SK-N-MC (cell line): ENCODE measurements around the gene ATP6V0C.
"Not testable (repeated sequence)": the region's sequence is repeated elsewhere in the genome, so short reads cannot be mapped to it uniquely, and the experiment has no call there.

Experiments
- DNase-seq: peaks from one replicate; pipeline ENCODE4 v3.0.0-alpha.2; 2011; ENCODE audit warnings: low read depth, low spot score
- H3K27ac ChIP-seq: fragments of 200-600 bp; sonication (generic); 2 replicates; pipeline ENCODE4 v1.5.1; 2016; ENCODE audit warnings: mixed run types
- H3K36me3 ChIP-seq: fragments of 200-600 bp; sonication (generic); 2 replicates; pipeline ENCODE4 v1.6.1; 2017; ENCODE audit warnings: antibody characterized with exemption, low read length, mixed read lengths; ENCODE audit not compliant: insufficient read depth
- H3K4me3 ChIP-seq: fragments of 200-600 bp; sonication (generic); 2 replicates; pipeline ENCODE4 v1.5.1; 2016
- H3K9ac ChIP-seq: fragments of 200-600 bp; sonication (generic); 2 replicates; pipeline ENCODE4 v1.8.0; 2017; ENCODE audit warnings: mixed run types, mixed read lengths; ENCODE audit not compliant: insufficient read length
- H3K9me3 ChIP-seq: fragments of 200-600 bp; sonication (generic); 2 replicates; pipeline ENCODE4 v1.6.1; 2017; ENCODE audit warnings: low read depth, mild to moderate bottlenecking, antibody characterized with exemption, low read length, moderate library complexity, mixed read lengths
- EZH2 ChIP-seq: fragments of 200-600 bp; sonication (generic); IDR thresholded peaks from one replicate; pipeline ENCODE4 v1.6.1; 2017; ENCODE audit warnings: antibody characterized with exemption
- FOXP2 ChIP-seq: optimal IDR thresholded peaks from 2 replicates; pipeline ENCODE3; 2011; ENCODE audit warnings: mild to moderate bottlenecking, moderate library complexity; ENCODE audit not compliant: insufficient read depth; ENCODE audit errors: extremely low read length, control extremely low read depth
- POLR2AphosphoS5 ChIP-seq: IDR thresholded peaks from 2 replicates; pipeline ENCODE4 v1.6.1; 2012; ENCODE audit warnings: mild to moderate bottlenecking, low read depth, low read length, borderline replicate concordance

Gene ATP6V0C

GRCh38 chr16:2473999-2474876, 39.5 kb upstream of the ATP6V0C start:
- peak overlapping the region; percentile 64; the same call in 1 of the 2 replicates for H3K27ac ChIP-seq
- peak overlapping the region; percentile 78 for H3K9ac ChIP-seq

GRCh38 chr16:2474877-2475412, 38.8 kb upstream of the ATP6V0C start, which contains the start of gene TBC1D24:
Gene TBC1D24, plus strand, starts transcription at chr16:2475127. Its CDS starts 21,022 bp downstream, at chr16:2496149.
- H3K9ac ChIP-seq = peak within 1 kb of the TSS; percentile 78
- no peak for DNase-seq
- no peak for TF ChIP-seq EZH2
- H3K36me3 ChIP-seq = no peaks in the 10 kb centered on the region
- peak within 1 kb of the TSS; percentile 64; the same call in 1 of the 2 replicates for H3K27ac ChIP-seq
- peak within 1 kb of the TSS; percentile 92 for H3K4me3 ChIP-seq
- no peaks in the 10 kb centered on the region for H3K9me3 ChIP-seq

More at GRCh38 chr16:2473999-2474876, 39.5 kb upstream of the ATP6V0C start:
- no peaks in the 10 kb centered on the region for H3K36me3 ChIP-seq
- peak overlapping the region; percentile 92 for H3K4me3 ChIP-seq
- no peaks in the 10 kb centered on the region for H3K9me3 ChIP-seq
- TF ChIP-seq FOXP2 (no peak), POLR2AphosphoS5 (peak; percentile 28)
- no peak for DNase-seq

- Histone ChIP-seq H3K27ac (no peak overlapping the region), H3K9me3 (no peaks in the 10 kb centered on the region), H3K36me3 (no peaks in the 10 kb centered on the region), H3K4me3 (peak overlapping the region; percentile 92), H3K9ac (peak overlapping the region; percentile 73)
- DNase-seq = no peak
- TF ChIP-seq EZH2 (no peak), FOXP2 (no peak), POLR2AphosphoS5 (no peak; the same call in 1 of the 2 replicates)
Measured at GRCh38 chr16:2475413-2476344, 38.1 kb upstream of the ATP6V0C start.

DNA sequence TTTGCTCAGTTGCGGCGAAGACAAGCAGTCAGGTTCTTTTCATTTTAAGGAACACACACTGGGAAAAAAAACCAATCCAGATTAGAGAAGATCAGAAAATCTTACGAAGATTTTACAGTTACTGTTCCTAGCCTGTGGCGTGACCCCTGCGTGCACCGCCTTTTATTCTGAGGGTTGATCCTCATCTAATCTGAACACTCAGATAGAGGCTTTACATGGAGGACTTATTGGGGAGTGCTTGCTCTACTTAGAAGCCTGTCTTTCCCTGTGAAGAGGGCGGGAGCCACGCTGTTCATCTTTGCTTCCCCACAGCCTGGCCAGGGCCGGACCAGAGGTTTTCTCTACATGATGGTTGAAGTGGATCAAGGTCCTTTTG, 37.4 kb upstream of the ATP6V0C start:
- Histone ChIP-seq H3K9ac (no peak overlapping the region), H3K4me3 (peak overlapping the region; percentile 92), H3K9me3 (no peaks in the 10 kb centered on the region), H3K27ac (no peak overlapping the region), H3K36me3 (no peaks in the 10 kb centered on the region)
- no peak for DNase-seq
- no peak for TF ChIP-seq EZH2
- TF ChIP-seq POLR2AphosphoS5 = no peak
- no peak for TF ChIP-seq FOXP2

DNA sequence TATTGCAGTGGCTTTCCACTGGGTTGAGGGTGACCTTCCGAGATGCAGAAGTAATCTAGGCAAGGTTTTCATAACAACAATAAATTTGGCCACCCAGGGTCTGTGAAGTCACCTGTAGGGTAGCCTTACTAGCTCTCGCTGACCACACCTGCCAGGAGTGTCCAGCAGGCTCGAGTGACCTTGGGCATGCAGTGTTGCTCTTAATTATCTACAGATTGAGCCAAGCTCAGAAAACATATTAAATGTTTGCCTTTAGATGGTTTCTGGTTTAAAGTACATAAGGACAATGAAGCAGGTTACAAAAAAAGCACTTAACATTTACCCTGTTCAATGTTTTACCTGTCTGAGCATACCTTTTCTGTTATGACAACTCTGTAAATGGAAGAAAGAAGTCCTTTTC, 37.0 kb upstream of the ATP6V0C start:
- no peaks in the 10 kb centered on the region for H3K9me3 ChIP-seq
- no peaks in the 10 kb centered on the region for H3K36me3 ChIP-seq
- no peak for DNase-seq
- no peak overlapping the region for H3K27ac ChIP-seq
- H3K9ac ChIP-seq = no peak overlapping the region
- H3K4me3 ChIP-seq = no peak overlapping the region
- TF ChIP-seq EZH2 (no peak), POLR2AphosphoS5 (no peak), FOXP2 (no peak)

- H3K4me3 ChIP-seq = no peak overlapping the region
- no peak overlapping the region for H3K9ac ChIP-seq
- H3K36me3 ChIP-seq = no peaks in the 10 kb centered on the region
- DNase-seq = no peak
- H3K27ac ChIP-seq = no peak overlapping the region
- no peaks in the 10 kb centered on the region for H3K9me3 ChIP-seq
- TF ChIP-seq POLR2AphosphoS5 = no peak
- TF ChIP-seq EZH2 = no peak
- no peak for TF ChIP-seq FOXP2
Measured at GRCh38 chr16:2477327-2477726, 36.4 kb upstream of the ATP6V0C start.

GRCh38 chr16:2478279-2478678, 35.5 kb upstream of the ATP6V0C start:
- no peak for DNase-seq
- 0 out of 2 replicates have a peak, but pooled peaks have one; percentile 11 for TF ChIP-seq POLR2AphosphoS5
- no peak for TF ChIP-seq FOXP2
- no peak overlapping the region for H3K9ac ChIP-seq
- H3K36me3 ChIP-seq = no peaks in the 10 kb centered on the region
- no peaks in the 10 kb centered on the region for H3K9me3 ChIP-seq
- H3K4me3 ChIP-seq = no peak overlapping the region
- H3K27ac ChIP-seq = no peak overlapping the region

DNA sequence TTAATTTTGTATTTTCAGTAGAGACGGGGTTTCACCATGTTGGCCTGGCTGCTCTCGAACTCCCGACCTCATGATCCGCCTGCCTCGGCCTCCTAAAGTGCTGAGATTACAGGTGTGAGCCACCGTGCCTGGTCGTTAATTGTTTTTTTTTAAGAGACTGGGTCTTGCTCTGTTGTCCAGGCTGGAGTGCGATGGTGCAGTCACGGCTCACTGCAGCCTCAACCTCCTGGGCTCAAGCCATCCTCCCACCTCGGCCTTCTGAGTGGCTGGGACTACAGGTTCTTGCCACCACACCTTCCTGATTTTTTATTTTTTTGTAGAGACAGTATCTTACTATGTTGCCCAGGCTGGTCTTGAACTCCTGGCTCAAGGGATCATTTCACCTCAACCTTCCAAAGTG, 33.8 kb upstream of the ATP6V0C start:
- H3K36me3 ChIP-seq, H3K4me3 ChIP-seq, H3K9me3 ChIP-seq, H3K9ac ChIP-seq, DNase-seq, H3K27ac ChIP-seq: not testable (repeated sequence)
